IMR-90 (cell line): ENCODE measurements around the gene SBK3. TPM values are rescaled to one million over a fixed set of nuclear protein-coding genes. Genes with fewer than 3 reads are reported as not detected.

Experiments
- ATAC-seq: fragments of 200-7000 bp; cut with Tn5 transposase; 2 replicates; pipeline ENCODE4 v1.9.1; 2020; ENCODE audit warnings: low read depth, mild to moderate bottlenecking, moderate library complexity
- BruUV-seq: library from RNA; stranded (reverse); fragments of 400-500 nt; replicated peaks from 2 replicates; lab custom pipeline; 2021; lab: Mats Ljungman, UMichigan
- CTCF ChIA-PET: fragments of 300-600 bp; formaldehyde crosslinking; extraction: SDS; loops from one replicate; lab custom pipeline; 2021; ENCODE audit warnings: antibody characterized with exemption; lab: Yijun Ruan, JAX
- POLR2A ChIA-PET: fragments of 300-600 bp; sonication (Branson Sonifier 250); formaldehyde crosslinking; loops from one replicate; lab custom pipeline; 2022; ENCODE audit warnings: antibody characterized with exemption; ENCODE audit not compliant: unreplicated experiment; lab: Charles Lee
- DNase-seq: peaks from one replicate; pipeline ENCODE4 v3.0.0; 2013
- H2AFZ ChIP-seq: replicated peaks from 2 replicates; pipeline ENCODE3; 2013; ENCODE audit warnings: low read length, mild to moderate bottlenecking; ENCODE audit not compliant: poor library complexity
- H2AK5ac ChIP-seq: 2 replicates; pipeline ENCODE4 v1.6.1; 2013; ENCODE audit warnings: low read depth, low read length, inconsistent platforms
- H2AK9ac ChIP-seq: replicated peaks from 2 replicates; pipeline ENCODE3; 2013; ENCODE audit warnings: mild to moderate bottlenecking, low read depth, low read length, moderate library complexity; ENCODE audit not compliant: poor library complexity
- H2BK120ac ChIP-seq: 2 replicates; pipeline ENCODE4 v1.6.1; 2013; ENCODE audit warnings: low read depth, low read length, inconsistent platforms
- H2BK15ac ChIP-seq: 3 replicates; pipeline ENCODE4 v1.6.1; 2013; ENCODE audit warnings: low read depth, low read length, inconsistent platforms
- H2BK20ac ChIP-seq: 2 replicates; pipeline ENCODE4 v1.6.1; 2013; ENCODE audit warnings: low read depth, mild to moderate bottlenecking, inconsistent platforms, low read length, moderate library complexity
- H2BK5ac ChIP-seq: 2 replicates; pipeline ENCODE4 v1.6.1; 2013; ENCODE audit warnings: mild to moderate bottlenecking, low read depth, low read length, inconsistent platforms; ENCODE audit not compliant: poor library complexity, severe bottlenecking
- H3K14ac ChIP-seq: replicated peaks from 2 replicates; pipeline ENCODE4 v1.6.1; 2013; ENCODE audit warnings: low read depth, low read length, inconsistent platforms
- H3K18ac ChIP-seq: 2 replicates; pipeline ENCODE4 v1.6.1; 2013; ENCODE audit warnings: low read depth, low read length, control low read depth
- H3K23ac ChIP-seq: 2 replicates; pipeline ENCODE4 v1.6.1; 2013; ENCODE audit warnings: low read depth, low read length, inconsistent platforms
- H3K27ac ChIP-seq: 2 replicates; pipeline ENCODE4 v1.5.1; 2013; ENCODE audit warnings: mild to moderate bottlenecking, control low read depth, low read length; ENCODE audit not compliant: insufficient read depth
- H3K27me3 ChIP-seq: 2 replicates; pipeline ENCODE4 v1.6.1; 2013; ENCODE audit warnings: low read length; ENCODE audit not compliant: control insufficient read depth, insufficient read depth
- H3K36me3 ChIP-seq: 2 replicates; pipeline ENCODE4 v1.6.1; 2013; ENCODE audit warnings: low read length, mixed read lengths; ENCODE audit not compliant: control insufficient read depth, insufficient read depth
- H3K4ac ChIP-seq: 2 replicates; pipeline ENCODE4 v1.6.1; 2013; ENCODE audit warnings: low read depth, low read length, inconsistent platforms
- H3K4me1 ChIP-seq: 2 replicates; pipeline ENCODE4 v1.6.1; 2013; ENCODE audit warnings: low read length, mixed read lengths; ENCODE audit not compliant: control insufficient read depth, insufficient read depth
- H3K4me2 ChIP-seq: 2 replicates; pipeline ENCODE4 v1.6.1; 2013; ENCODE audit warnings: low read depth, mild to moderate bottlenecking, control low read depth, low read length, moderate library complexity
- H3K4me3 ChIP-seq: 2 replicates; pipeline ENCODE4 v1.5.1; 2013; ENCODE audit warnings: low read depth, mild to moderate bottlenecking, control low read depth, low read length, moderate library complexity; ENCODE audit not compliant: insufficient read depth
- H3K56ac ChIP-seq: 2 replicates; pipeline ENCODE4 v1.6.1; 2013; ENCODE audit warnings: low read length, inconsistent platforms; ENCODE audit not compliant: insufficient read depth; ENCODE audit errors: extremely low read depth
- H3K79me1 ChIP-seq, 2 experiments: 2 replicates each; pipeline ENCODE4 v1.6.1; 2013; ENCODE audit warnings: low read length in 2 of 2, inconsistent platforms in 1 of 2, low read depth in 1 of 2
- H3K9ac ChIP-seq: 2 replicates; pipeline ENCODE4 v1.6.1; 2013; ENCODE audit warnings: low read depth, low read length, control low read depth
- H3K9me1 ChIP-seq: 2 replicates; pipeline ENCODE4 v1.6.1; 2013; ENCODE audit warnings: low read length, inconsistent platforms; ENCODE audit not compliant: insufficient read depth
- H3K9me3 ChIP-seq: 2 replicates; pipeline ENCODE4 v1.6.1; 2013; ENCODE audit warnings: low read length; ENCODE audit not compliant: control insufficient read depth, insufficient read depth
- H4K20me1 ChIP-seq: 2 replicates; pipeline ENCODE4 v1.6.1; 2013; ENCODE audit warnings: low read length, inconsistent platforms; ENCODE audit not compliant: insufficient read depth
- H4K5ac ChIP-seq: 2 replicates; pipeline ENCODE4 v1.6.1; 2013; ENCODE audit warnings: mild to moderate bottlenecking, low read depth, low read length, control low read depth
- H4K8ac ChIP-seq, 2 experiments: 2 replicates each; pipeline ENCODE4 v1.6.1; 2013; ENCODE audit warnings: low read depth in 2 of 2, low read length in 2 of 2, control low read depth in 1 of 2, inconsistent platforms in 1 of 2
- H4K91ac ChIP-seq: 2 replicates; pipeline ENCODE4 v1.6.1; 2013; ENCODE audit warnings: low read depth, low read length, inconsistent platforms; ENCODE audit not compliant: insufficient read depth
- BHLHE40 ChIP-seq: fragments of 150-350 bp; IDR thresholded peaks from 2 replicates; pipeline ENCODE4 v1.6.1; 2016; ENCODE audit warnings: mild to moderate bottlenecking, low read depth, low read length
- CEBPB ChIP-seq: IDR thresholded peaks from 2 replicates; pipeline ENCODE4 v1.6.1; 2012; ENCODE audit warnings: low read depth, low read length, improper control_type of control experiment
- CHD1 ChIP-seq: IDR thresholded peaks from 2 replicates; pipeline ENCODE4 v1.6.1; 2012; ENCODE audit warnings: low read depth, low read length, improper control_type of control experiment
- FOS ChIP-seq: fragments of 150-350 bp; IDR thresholded peaks from 2 replicates; pipeline ENCODE4 v1.6.1; 2016; ENCODE audit warnings: low read depth, low read length
- MAFK ChIP-seq: IDR thresholded peaks from 2 replicates; pipeline ENCODE4 v1.6.1; 2012; ENCODE audit warnings: low read depth, low read length, improper control_type of control experiment
- MAZ ChIP-seq: IDR thresholded peaks from 2 replicates; pipeline ENCODE4 v1.6.1; 2012; ENCODE audit warnings: low read depth, mild to moderate bottlenecking, low read length, improper control_type of control experiment, moderate library complexity, borderline replicate concordance
- MXI1 ChIP-seq: IDR thresholded peaks from 2 replicates; pipeline ENCODE4 v1.6.1; 2012; ENCODE audit warnings: low read depth, mild to moderate bottlenecking, low read length, moderate library complexity, borderline replicate concordance
- NFE2L2 ChIP-seq: fragments of 150-350 bp; IDR thresholded peaks from 2 replicates; pipeline ENCODE4 v1.6.1; 2016; ENCODE audit warnings: low read depth, mild to moderate bottlenecking, low read length
- POLR2A ChIP-seq: IDR thresholded peaks from 2 replicates; pipeline ENCODE4 v1.6.1; 2012; ENCODE audit warnings: mild to moderate bottlenecking, low read depth, low read length
- RAD21 ChIP-seq: IDR thresholded peaks from 2 replicates; pipeline ENCODE4 v1.6.1; 2012; ENCODE audit warnings: low read length, improper control_type of control experiment
- RCOR1 ChIP-seq: IDR thresholded peaks from 2 replicates; pipeline ENCODE4 v1.6.1; 2012; ENCODE audit warnings: mild to moderate bottlenecking, low read length, improper control_type of control experiment; ENCODE audit not compliant: insufficient replicate concordance
- RFX5 ChIP-seq: IDR thresholded peaks from 2 replicates; pipeline ENCODE4 v1.8.0; 2012; ENCODE audit warnings: low read depth, mild to moderate bottlenecking, low read length, moderate library complexity
- SMC3 ChIP-seq: fragments of 150-350 bp; IDR thresholded peaks from 2 replicates; pipeline ENCODE4 v1.6.1; 2016; ENCODE audit warnings: low read depth, mild to moderate bottlenecking, antibody characterized with exemption, low read length, moderate library complexity
- WGBS, 2 experiments: methylation state at CpG; one replicate each; pipeline versions ENCODE4 v1.1.5 to v1.1.7; 2013; ENCODE audit warnings: missing lambda C conversion rate in 2 of 2; ENCODE audit not compliant: insufficient read length in 1 of 2; ENCODE audit errors: extremely low coverage in 2 of 2; 5-methylcytosine and 5-hydroxymethylcytosine counted together
- dilution Hi-C: fragments of 300-500 bp; cut with HindIII; formaldehyde crosslinking; loops from one replicate; pipeline ENCODE4 v1.14.3; 2018; ENCODE audit warnings: low sequenced_read_pairs; ENCODE audit not compliant: unreplicated experiment
- in situ Hi-C: fragments of 300-500 bp; cut with MboI; formaldehyde crosslinking; loops from 3 replicates; pipeline ENCODE4 v1.14.3; 2019; ENCODE audit warnings: low sequenced_read_pairs, inconsistent platforms, mixed read lengths
- intact Hi-C: fragments of 100-400 bp; cut with micrococcal nuclease; formaldehyde crosslinking; loops from 2 replicates; pipeline ENCODE4 v1.10.0; 2022
- polyA plus RNA-seq, 3 experiments: library from polyadenylated mRNA; depleted of rRNA; stranded (reverse); fragments of >200 nt; gene quantifications; 2 replicates each; pipeline ENCODE4 v1.2.3, GENCODE V29; 2012; ENCODE audit warnings: low replicate concordance in 1 of 3
- total RNA-seq: library from RNA; depleted of rRNA; stranded (reverse); fragments of >200 nt; gene quantifications from 2 replicates; pipeline ENCODE4 v1.2.3, GENCODE V29; 2012
- TF ChIP-seq, protein P1 (sequence below): fragments of 150-350 bp; IDR thresholded peaks from 2 replicates; pipeline ENCODE4 v1.6.1; 2016; ENCODE audit warnings: low read depth, mild to moderate bottlenecking, low read length, moderate library complexity, borderline replicate concordance
- TF ChIP-seq, protein P2 (sequence below): fragments of 150-350 bp; IDR thresholded peaks from 2 replicates; pipeline ENCODE4 v1.6.1; 2017; ENCODE audit warnings: mild to moderate bottlenecking, antibody characterized with exemption, low read length, low read depth
- TF ChIP-seq, protein P3 (sequence below): conservative IDR thresholded peaks from 2 replicates; pipeline ENCODE4 v1.5.1; 2012; ENCODE audit warnings: mild to moderate bottlenecking, low read depth, low read length, improper control_type of control experiment

Gene SBK3
- total and polyA plus RNA-seq, 2 of the 4 experiments (the other 2 are of a cell fraction), result 0.05 to 0.18 TPM

DNA sequence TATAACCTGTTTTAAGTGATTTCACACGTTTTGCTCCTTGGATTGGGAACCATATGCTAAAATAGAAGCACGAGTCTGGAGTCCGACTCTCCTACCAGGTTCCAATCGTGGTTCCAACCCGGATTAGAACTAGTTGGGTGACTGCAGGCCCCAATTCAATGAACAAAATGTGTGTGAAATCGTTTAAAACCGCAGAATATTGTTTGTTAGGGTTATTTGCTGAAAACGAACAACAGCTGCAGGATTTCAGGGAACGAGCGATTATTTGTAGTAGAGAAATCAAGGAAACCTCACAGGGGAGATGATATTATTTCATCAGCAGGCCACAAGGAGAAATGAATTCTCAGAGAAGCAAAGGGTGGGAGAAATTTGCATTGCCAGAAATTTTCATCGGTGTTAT lies 40.4 kb downstream of the SBK3 start:
- intact Hi-C loops (loop anchor here (1.0 to 5.0 kb wide), 3 partner anchors 38 to 364 kb away; partner anchors contain the start of gene UBE2S), dilution Hi-C loops (no loop called here), in situ Hi-C loops (no loop called here)
- H4K91ac ChIP-seq, result no peak overlapping the region
- BruUV-seq, result no TSS peak
- no peak overlapping the region for H3K56ac ChIP-seq
- no peak overlapping the region for H3K27ac ChIP-seq
- H3K4me2 ChIP-seq, result no peak overlapping the region
- ChIA-PET CTCF (interaction anchor here (0.7 to 2.0 kb wide), 4 partner anchors 10 to 38 kb away, joined by 3 to 24 read pairs (median 6); no protein-coding TSS in a partner anchor), POLR2A (no interaction called here)
- DNase-seq (no peak), ATAC-seq (no peak)
- H2BK20ac ChIP-seq, result no peak overlapping the region
- no peak overlapping the region for H2BK15ac ChIP-seq
- no peaks in the 10 kb centered on the region for H3K27me3 ChIP-seq
- H3K9me1 ChIP-seq, result no peaks in the 10 kb centered on the region
- H2AK5ac ChIP-seq, result no peak overlapping the region
- no peaks in the 10 kb centered on the region for H3K4me1 ChIP-seq
- no peak overlapping the region for H3K4ac ChIP-seq
- no peak overlapping the region for H2AFZ ChIP-seq
- no peak overlapping the region for H4K5ac ChIP-seq
- H3K23ac ChIP-seq, result no peak overlapping the region
- no peaks in the 10 kb centered on the region for H4K20me1 ChIP-seq
- H3K9me3 ChIP-seq, result no peaks in the 10 kb centered on the region
- no peak overlapping the region for H3K14ac ChIP-seq
- H2BK120ac ChIP-seq, result no peak overlapping the region
- H3K79me1 ChIP-seq, result no peaks in the 10 kb centered on the region
- peaks cover 6% of the 10 kb centered on the region; the same call in 1 of the 2 replicates for H3K36me3 ChIP-seq
- H2BK5ac ChIP-seq, result no peak overlapping the region
- TF ChIP-seq MAFK, result no peak
- TF ChIP-seq BHLHE40, result no peak
- no peak for TF ChIP-seq NFE2L2
- TF ChIP-seq, protein P1, sequence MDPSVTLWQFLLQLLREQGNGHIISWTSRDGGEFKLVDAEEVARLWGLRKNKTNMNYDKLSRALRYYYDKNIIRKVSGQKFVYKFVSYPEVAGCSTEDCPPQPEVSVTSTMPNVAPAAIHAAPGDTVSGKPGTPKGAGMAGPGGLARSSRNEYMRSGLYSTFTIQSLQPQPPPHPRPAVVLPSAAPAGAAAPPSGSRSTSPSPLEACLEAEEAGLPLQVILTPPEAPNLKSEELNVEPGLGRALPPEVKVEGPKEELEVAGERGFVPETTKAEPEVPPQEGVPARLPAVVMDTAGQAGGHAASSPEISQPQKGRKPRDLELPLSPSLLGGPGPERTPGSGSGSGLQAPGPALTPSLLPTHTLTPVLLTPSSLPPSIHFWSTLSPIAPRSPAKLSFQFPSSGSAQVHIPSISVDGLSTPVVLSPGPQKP, result no peak
- no peak for TF ChIP-seq CEBPB
- TF ChIP-seq RFX5, result no peak
- no peak for TF ChIP-seq POLR2A
- no peak for TF ChIP-seq CHD1
- TF ChIP-seq, protein P2, sequence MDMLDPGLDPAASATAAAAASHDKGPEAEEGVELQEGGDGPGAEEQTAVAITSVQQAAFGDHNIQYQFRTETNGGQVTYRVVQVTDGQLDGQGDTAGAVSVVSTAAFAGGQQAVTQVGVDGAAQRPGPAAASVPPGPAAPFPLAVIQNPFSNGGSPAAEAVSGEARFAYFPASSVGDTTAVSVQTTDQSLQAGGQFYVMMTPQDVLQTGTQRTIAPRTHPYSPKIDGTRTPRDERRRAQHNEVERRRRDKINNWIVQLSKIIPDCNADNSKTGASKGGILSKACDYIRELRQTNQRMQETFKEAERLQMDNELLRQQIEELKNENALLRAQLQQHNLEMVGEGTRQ, result no peak
- no peak for TF ChIP-seq SMC3
- no peak for TF ChIP-seq FOS
- no peak for TF ChIP-seq MAZ
- TF ChIP-seq MXI1, result no peak
- no peak for TF ChIP-seq RAD21
- TF ChIP-seq, protein P3, sequence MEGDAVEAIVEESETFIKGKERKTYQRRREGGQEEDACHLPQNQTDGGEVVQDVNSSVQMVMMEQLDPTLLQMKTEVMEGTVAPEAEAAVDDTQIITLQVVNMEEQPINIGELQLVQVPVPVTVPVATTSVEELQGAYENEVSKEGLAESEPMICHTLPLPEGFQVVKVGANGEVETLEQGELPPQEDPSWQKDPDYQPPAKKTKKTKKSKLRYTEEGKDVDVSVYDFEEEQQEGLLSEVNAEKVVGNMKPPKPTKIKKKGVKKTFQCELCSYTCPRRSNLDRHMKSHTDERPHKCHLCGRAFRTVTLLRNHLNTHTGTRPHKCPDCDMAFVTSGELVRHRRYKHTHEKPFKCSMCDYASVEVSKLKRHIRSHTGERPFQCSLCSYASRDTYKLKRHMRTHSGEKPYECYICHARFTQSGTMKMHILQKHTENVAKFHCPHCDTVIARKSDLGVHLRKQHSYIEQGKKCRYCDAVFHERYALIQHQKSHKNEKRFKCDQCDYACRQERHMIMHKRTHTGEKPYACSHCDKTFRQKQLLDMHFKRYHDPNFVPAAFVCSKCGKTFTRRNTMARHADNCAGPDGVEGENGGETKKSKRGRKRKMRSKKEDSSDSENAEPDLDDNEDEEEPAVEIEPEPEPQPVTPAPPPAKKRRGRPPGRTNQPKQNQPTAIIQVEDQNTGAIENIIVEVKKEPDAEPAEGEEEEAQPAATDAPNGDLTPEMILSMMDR, result no peak
- TF ChIP-seq RCOR1, result no peak
- H4K8ac ChIP-seq, result no peak overlapping the region
- H2AK9ac ChIP-seq, result no peak overlapping the region
- H3K9ac ChIP-seq, result no peak overlapping the region
- 72% methylated on average over 6 of the region's 11 CpGs; no CpG with 5 or more reads in 1 of the 2 experiments for WGBS, 2 experiments
- H3K18ac ChIP-seq, result no peak overlapping the region
- no peak overlapping the region for H3K4me3 ChIP-seq
